ENCODE measurements around the gene TBL1X.

GRCh38 chrX:9693307-9694001 lies 228.6 kb downstream of the TBL1X start:
- TF ChIP-seq CTCF (IDR thresholded peaks at IDR 0.05): no peak
- TF ChIP-seq POLR2A (IDR thresholded peaks at IDR 0.05): no peak
- TF ChIP-seq EP300 (IDR thresholded peaks at IDR 0.05): no peak
- no peak for TF ChIP-seq POLR2AphosphoS5 (IDR thresholded peaks at IDR 0.05)
